GM12872 (cell line): ENCODE measurements around the gene ZNF446.

ENCODE experiments used
- TF ChIP-seq, protein P1 (sequence below): IDR thresholded peaks from 3 replicates; pipeline ENCODE4 v1.5.1; 2011; ENCODE audit warnings: low read depth, mild to moderate bottlenecking, low read length, moderate library complexity; ENCODE audit not compliant: insufficient read depth

The ZNF446 gene

GRCh38 chr19:58475714-58476497 is at the start of gene ZNF446:
ZNF446 (plus strand) TSS chr19:58476352; CDS start chr19:58477219, 867 bp downstream.
- TF ChIP-seq, protein P1, sequence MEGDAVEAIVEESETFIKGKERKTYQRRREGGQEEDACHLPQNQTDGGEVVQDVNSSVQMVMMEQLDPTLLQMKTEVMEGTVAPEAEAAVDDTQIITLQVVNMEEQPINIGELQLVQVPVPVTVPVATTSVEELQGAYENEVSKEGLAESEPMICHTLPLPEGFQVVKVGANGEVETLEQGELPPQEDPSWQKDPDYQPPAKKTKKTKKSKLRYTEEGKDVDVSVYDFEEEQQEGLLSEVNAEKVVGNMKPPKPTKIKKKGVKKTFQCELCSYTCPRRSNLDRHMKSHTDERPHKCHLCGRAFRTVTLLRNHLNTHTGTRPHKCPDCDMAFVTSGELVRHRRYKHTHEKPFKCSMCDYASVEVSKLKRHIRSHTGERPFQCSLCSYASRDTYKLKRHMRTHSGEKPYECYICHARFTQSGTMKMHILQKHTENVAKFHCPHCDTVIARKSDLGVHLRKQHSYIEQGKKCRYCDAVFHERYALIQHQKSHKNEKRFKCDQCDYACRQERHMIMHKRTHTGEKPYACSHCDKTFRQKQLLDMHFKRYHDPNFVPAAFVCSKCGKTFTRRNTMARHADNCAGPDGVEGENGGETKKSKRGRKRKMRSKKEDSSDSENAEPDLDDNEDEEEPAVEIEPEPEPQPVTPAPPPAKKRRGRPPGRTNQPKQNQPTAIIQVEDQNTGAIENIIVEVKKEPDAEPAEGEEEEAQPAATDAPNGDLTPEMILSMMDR: no peak

GRCh38 chr19:58428617-58429016 is 47.5 kb upstream of the ZNF446 start:
- TF ChIP-seq, protein P1: no peak

DNA sequence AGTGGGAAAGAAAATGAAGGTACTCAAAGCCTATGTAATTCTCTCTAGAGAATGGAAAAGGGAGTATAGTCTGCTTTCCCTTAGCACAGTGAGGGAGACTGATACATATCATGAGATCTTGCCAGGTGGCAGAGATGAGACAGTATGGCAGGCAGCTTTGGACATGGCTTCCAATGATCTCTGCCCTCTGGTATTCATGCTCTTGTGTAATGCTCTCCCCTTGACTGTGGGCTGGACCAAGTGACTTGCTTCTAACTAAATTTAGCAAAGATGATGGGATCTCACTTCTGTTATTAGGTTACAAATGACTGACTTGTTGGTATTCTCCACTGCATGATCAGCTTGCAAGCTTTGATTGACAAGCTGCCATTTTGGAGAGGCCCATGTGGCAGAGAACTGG is 46.4 kb upstream of the ZNF446 start:
- TF ChIP-seq, protein P1: no peak

DNA sequence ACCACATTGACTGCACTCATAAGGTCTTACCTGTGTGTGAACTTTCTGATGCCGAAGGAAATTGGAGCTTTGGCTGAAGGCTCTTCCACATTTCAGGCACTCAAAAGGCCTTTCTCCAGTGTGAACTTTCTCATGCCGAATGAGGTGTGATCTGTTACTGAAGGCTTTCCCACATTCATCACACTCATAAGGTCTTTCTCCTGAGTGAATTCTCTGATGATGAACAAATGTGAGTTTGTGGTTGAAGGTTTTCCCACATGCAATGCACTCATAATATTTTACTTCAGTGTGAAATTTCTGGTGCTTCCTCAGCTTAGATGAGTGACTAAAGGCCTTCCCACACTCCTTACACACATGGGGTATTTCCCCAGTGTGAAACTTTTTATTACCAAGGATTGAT is 41.9 kb upstream of the ZNF446 start:
- TF ChIP-seq, protein P1: no peak

- TF ChIP-seq, protein P1: no peak
Observed at GRCh38 chr19:58439576-58440554, 36.3 kb upstream of the ZNF446 start, which contains the start of gene ZNF132. ZNF132 (minus strand) TSS chr19:58440153; CDS start chr19:58439821, 332 bp downstream.

DNA sequence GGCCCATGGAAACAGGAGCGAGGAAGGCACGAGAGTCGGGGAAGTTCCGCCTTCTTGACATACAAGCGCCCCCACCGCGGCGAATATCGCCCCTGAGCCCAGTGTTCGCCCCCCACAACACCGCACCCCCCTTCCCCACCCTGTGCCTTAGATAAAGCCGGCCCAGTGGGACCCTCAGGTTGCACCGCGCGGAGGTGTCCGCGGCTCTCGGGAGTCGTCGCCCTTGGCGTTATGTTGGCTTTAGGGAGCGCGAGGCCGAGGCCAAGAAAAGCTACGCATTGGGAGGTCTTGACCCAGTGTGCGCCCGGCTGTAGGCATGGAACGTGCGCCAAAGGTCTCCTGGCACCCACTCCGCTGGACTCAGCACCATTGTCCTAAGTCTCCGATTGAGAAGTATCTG is 35.6 kb upstream of the ZNF446 start:
- TF ChIP-seq, protein P1: no peak

DNA sequence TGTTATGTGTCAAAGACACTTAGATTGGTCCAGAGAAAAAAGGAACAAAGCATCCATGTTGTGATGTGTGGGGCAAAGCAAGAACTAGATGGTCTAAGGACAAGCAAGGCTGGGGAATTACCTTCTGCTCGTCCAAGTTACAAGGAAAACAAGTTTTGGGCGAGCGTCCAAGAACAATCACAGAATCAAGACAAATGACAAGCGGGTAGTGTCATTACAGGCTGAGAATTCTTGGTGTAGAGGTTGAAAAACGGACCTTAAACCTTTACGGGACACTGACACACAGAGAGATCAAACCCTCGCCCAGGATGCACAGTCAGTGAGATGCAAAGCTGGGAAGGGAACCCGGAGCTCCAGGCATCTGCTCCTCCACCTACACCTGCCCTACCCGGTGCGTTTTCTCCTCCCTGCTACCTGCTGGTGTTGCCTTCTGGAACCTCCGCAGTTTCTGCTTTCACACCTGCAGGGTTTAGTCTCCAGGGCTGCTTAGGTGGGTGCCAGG is 25.2 kb upstream of the ZNF446 start:
- TF ChIP-seq, protein P1: no peak
